Fibroblast of mammary gland (primary cell): Measurements from ENCODE around the gene CHRNA5.

Experiments used
- DNase-seq: peaks from one replicate; pipeline ENCODE4 v3.0.0-alpha.2; 2010; ENCODE audit warnings: low read depth
- H3K4me3 ChIP-seq: 2 replicates; pipeline ENCODE4 v1.5.1; 2011; ENCODE audit warnings: low read depth, mild to moderate bottlenecking, low read length, moderate library complexity; ENCODE audit not compliant: control insufficient read depth
- TF ChIP-seq, protein P1 (sequence below): conservative IDR thresholded peaks from 2 replicates; pipeline ENCODE4 v1.5.1; 2011; ENCODE audit warnings: low read depth, low read length, inconsistent platforms; ENCODE audit not compliant: control insufficient read depth, insufficient read depth

Gene CHRNA5

GRCh38 chr15:78614021-78614420, 48.7 kb downstream of the CHRNA5 start:
- H3K4me3 ChIP-seq: no peak overlapping the region
- DNase-seq: no peak
- TF ChIP-seq, protein P1, sequence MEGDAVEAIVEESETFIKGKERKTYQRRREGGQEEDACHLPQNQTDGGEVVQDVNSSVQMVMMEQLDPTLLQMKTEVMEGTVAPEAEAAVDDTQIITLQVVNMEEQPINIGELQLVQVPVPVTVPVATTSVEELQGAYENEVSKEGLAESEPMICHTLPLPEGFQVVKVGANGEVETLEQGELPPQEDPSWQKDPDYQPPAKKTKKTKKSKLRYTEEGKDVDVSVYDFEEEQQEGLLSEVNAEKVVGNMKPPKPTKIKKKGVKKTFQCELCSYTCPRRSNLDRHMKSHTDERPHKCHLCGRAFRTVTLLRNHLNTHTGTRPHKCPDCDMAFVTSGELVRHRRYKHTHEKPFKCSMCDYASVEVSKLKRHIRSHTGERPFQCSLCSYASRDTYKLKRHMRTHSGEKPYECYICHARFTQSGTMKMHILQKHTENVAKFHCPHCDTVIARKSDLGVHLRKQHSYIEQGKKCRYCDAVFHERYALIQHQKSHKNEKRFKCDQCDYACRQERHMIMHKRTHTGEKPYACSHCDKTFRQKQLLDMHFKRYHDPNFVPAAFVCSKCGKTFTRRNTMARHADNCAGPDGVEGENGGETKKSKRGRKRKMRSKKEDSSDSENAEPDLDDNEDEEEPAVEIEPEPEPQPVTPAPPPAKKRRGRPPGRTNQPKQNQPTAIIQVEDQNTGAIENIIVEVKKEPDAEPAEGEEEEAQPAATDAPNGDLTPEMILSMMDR: no peak

GRCh38 chr15:78615151-78615589, 49.9 kb downstream of the CHRNA5 start:
- no peak for DNase-seq
- TF ChIP-seq, protein P1: no peak
- no peak overlapping the region for H3K4me3 ChIP-seq

DNA sequence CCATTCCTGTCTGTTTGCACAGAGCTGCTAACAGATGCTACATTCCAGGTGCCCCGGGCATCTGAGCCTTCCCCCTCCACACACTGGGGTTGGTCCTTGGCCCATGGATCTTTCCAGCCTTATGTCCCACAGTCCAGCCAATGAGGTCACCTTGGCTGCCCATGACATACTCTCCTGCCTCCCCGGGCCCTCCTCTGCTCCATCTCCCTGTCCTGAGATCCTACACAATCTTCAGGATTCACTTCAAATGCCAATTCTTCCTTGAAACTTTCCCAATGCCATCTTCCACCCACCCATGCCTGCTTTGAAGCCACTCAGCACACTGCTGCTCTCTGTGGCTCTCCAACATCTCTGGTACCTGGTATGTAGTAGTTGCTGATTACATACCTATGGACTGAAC, 51.2 kb downstream of the CHRNA5 start:
- TF ChIP-seq, protein P1: no peak
- H3K4me3 ChIP-seq: no peak overlapping the region
- DNase-seq: no peak

DNA sequence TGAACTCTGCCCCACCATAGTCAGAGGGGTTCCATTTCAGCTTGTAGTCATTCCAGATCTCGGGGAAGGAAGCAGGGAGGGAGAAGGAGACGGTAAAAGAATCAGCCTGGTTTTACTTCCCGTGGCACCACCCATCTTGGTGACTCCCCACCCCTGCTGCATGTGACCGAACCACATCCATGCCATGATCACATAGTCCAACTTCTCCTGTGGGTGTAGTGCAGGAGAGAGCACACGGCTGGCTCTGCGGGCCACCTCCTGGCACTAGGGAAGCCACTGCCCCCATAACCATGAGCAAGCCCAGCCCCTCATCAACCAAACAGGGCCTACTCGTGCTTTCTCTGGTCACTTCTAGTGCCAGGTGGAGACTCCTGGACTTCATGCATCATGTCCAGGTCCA, 51.8 kb downstream of the CHRNA5 start:
- DNase-seq: no peak
- no peak overlapping the region for H3K4me3 ChIP-seq
- TF ChIP-seq, protein P1: no peak

DNA sequence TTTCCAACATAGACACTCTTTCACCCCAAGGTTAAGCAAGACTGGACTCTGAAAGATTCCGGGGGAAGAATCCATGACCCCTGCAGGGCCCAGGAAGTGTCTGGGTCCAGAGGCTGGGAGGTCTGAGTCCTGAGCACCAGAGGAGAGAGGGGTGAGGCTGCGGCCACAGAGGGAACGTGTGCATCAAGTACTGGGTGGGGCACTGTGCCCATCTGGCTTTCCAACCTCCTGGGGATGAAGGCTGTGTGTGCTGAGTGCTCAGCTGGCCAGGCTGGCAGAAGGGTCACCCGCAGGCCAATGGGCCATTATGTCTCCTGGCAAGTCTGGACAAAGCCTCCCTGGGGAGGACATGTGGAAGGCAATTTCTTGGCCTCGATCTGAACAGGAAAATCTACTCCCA, 52.2 kb downstream of the CHRNA5 start:
- TF ChIP-seq, protein P1: no peak
- no peak overlapping the region for H3K4me3 ChIP-seq
- DNase-seq: no peak

DNA sequence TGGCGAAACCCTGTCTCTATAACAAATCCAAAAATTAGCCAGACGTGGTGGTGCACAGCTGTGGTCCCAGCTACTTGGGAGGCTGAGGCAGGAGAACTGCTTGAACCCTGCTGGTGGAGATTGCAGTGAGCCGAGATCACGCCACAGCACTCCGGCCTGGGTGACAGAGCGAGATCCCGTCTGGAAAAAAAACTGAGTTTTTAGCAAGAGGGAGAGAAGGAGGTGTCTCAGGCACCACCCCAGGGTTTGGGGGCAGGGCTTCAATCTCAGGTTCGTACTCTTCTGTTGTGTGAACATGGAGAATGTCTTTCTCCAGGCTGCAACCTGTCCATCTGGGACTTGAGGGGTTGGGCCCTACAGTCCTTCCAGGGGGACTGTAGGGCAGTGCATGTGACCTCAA, 52.7 kb downstream of the CHRNA5 start:
- DNase-seq: no peak
- TF ChIP-seq, protein P1: no peak
- no peak overlapping the region for H3K4me3 ChIP-seq

GRCh38 chr15:78618490-78618934, 53.2 kb downstream of the CHRNA5 start:
- peak; percentile 95 for DNase-seq
- TF ChIP-seq, protein P1: peak; percentile 80
- no peak overlapping the region for H3K4me3 ChIP-seq
